ENCODE measurements around the gene TBCD.

TBCD gene

GRCh38 chr17:82791532-82791931 lies 39.7 kb downstream of the TBCD start:
- peak; percentile 56 for DNase-seq (ENCODE audit: low read depth)

GRCh38 chr17:82793974-82794630 lies 42.2 kb downstream of the TBCD start:
- no peak for DNase-seq (ENCODE audit: low read depth)

- DNase-seq (ENCODE audit: low read depth) = peak; percentile 14
Observed at GRCh38 chr17:82794781-82795482, 43.1 kb downstream of the TBCD start.

GRCh38 chr17:82795615-82796014 lies 43.8 kb downstream of the TBCD start:
- DNase-seq (ENCODE audit: low read depth) = no peak

DNA sequence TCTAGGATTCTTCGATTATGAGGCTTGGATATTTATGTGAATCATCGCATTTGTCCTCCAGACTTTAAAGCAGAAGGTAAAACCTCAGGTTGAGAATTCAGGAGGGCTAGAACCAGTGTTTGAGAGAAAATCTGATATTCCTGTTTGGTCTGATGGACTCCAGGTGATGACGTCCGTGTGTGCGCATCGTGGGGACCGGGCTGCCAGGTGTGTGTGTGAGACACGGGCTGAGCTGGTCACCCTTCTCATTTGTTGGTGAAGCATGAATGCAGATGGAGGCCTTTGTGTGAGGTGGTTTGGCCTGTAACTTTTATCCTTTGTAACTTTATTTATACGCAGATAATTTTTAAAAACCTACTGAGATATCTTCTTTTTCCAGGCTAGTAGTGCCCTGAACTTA lies 45.2 kb downstream of the TBCD start:
- no peak for DNase-seq (ENCODE audit: low read depth)

DNA sequence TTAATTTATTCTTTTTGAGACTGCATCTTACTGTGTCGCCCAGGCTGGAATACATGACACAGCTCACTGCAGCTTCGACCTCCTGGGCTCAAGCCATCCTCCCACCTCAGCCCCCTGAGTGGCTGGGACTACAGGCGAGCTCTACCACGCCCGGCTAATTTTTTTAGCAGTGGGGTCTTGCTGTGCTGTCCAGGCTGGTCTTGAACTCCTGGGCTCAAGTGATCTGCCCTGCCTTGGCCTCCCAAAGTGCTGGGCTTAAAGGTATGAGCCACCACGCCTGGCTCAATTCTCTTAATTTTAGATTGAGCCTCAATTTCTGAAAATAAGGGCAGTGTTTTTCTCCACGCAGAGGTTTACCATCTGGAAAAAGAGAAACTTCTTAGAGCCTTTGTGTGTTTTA lies 46.9 kb downstream of the TBCD start:
- no peak for DNase-seq (ENCODE audit: low read depth)

GRCh38 chr17:82799591-82799990 lies 47.7 kb downstream of the TBCD start:
- DNase-seq (ENCODE audit: low read depth) = no peak

DNA sequence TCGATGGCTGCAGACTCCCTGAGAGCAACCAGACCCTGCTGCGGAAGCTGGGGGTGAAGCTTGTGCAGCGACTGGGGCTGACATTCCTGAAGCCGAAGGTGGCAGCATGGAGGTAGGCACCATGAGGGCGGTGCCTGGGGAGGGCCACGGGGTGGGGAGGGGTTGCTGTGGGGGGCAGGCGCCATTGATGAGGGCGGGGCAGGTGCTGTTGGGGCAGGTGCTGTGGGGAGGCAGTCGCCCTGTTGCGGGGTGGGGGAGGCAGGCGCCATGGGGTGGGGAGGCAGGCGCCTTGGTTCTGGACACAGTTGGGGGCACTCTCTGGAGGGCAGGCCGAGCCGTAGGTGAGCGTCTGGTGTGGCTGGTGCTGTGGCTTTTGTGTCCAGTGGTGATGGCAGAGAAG lies 49.0 kb downstream of the TBCD start:
- DNase-seq (ENCODE audit: low read depth) = no peak

- no peak for DNase-seq (ENCODE audit: low read depth)
Observed at GRCh38 chr17:82801377-82801970, 49.6 kb downstream of the TBCD start.

DNA sequence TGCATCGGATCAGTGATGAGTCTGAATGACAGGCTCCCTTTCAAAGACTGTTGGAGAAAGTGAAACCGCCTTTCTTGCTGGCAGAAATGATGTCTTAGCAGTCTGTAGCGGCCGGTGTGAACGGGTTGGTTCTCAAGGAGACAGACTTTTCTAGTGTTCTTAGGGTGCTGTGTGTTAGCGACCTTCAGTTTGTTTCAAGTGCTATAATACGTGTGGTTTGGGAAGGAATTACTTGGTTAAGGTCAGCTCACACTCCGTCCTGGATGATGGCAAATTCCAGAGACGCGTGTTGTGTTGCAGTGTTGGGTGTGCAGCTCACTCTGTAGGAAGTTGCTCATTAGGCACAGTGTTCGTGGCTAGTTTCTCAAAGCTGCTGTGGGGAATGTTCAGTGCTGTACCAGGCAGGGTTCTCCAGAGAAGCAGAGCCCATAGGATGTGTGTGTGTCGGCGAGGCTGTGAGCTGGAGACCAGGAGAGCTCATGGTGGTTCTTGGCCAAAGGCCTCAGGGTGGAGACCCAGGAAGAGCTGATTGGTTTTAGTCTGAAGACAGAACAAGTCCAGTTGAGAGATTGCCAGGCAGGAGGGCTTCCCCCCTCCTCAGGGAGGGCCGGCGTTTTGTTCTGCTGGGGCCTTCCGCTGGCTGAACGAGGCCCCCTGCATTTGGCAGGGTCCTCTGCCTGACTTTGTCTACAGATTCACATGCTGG lies 50.4 kb downstream of the TBCD start:
- peak; percentile 26 for DNase-seq (ENCODE audit: low read depth)

- no peak for DNase-seq (ENCODE audit: low read depth)
Observed at GRCh38 chr17:82803185-82803584, 51.3 kb downstream of the TBCD start.

DNA sequence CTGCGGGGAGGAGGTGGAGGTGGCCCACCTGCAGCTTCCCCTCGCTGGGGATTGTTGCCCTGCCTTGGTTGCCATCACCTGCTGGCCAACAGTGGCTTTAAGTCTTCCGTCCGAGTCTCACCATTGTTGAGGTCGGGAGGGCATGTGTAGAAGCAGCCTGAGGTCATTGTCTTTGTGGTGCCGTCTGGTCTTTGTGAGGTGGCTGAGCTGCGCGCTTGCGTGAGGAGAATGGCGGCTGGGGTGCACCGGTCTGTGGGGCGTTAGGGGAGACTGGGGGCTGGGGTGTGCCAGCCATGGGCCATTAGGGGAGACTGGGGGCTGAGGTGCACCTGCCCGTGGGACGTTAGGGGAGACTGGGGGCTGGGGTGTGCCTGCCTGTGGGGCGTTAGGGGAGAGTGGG lies 51.7 kb downstream of the TBCD start:
- no peak for DNase-seq (ENCODE audit: low read depth)

DNA sequence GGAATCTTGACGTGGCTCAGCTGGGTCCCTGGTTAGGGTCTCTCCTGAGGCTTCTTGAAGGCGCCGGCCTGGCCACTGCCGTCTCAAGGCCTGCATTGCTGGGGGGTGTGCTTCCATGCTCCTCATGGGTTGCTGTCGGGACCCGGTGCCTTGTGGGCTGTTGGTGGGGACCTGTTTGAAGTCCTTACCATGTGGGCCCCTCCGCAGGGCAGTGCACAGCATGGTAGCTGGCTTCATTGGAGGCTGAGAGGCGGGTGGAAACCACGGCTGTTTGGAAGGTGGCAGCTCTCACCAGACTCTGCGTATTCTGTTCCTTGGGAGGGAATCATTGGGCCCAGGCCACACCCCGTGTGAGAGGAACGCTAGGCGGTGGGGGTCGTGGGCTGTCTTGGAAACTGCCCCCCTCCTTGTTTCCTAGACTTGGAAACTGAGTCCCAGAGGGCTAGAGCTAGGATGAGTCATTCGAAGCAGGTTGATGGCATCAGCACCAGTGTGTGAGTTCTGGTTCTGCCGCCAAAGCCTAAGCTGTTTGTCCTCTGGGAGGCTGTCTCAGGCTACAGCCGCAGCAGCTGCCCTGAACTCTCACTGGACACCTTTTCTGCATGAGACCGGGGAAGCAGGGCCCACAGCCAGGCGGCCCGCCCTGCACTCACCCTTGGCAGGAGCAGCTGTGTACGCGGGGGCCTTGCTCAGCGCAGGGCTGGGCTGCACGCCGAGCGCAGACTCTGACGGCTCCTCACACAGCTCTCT lies 52.8 kb downstream of the TBCD start:
- no peak for DNase-seq (ENCODE audit: low read depth)

DNA sequence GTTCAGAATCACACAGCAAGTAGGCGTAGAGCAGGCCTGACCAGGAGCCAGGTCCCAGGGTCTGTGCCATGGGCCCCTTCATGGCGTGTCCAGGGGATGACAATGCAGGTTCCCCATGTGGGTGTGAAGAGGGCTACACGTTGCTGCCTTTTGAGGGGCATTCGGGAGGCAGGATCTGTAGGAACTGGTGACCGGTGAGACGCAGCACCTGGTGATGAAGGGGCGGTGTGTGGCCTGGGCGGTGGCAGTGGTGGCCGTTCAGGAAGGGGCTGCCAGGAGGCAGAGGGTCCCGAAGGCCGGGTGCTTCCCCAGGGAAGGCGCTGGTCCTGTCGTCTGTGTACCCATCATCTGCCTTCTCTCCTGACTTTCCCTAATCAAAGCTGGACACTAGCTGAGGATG lies 53.4 kb downstream of the TBCD start:
- no peak for DNase-seq (ENCODE audit: low read depth)

- no peak for DNase-seq (ENCODE audit: low read depth)
Observed at GRCh38 chr17:82805823-82806222, 54.0 kb downstream of the TBCD start.

GRCh38 chr17:82806645-82807044 lies 54.8 kb downstream of the TBCD start:
- no peak for DNase-seq (ENCODE audit: low read depth)

DNA sequence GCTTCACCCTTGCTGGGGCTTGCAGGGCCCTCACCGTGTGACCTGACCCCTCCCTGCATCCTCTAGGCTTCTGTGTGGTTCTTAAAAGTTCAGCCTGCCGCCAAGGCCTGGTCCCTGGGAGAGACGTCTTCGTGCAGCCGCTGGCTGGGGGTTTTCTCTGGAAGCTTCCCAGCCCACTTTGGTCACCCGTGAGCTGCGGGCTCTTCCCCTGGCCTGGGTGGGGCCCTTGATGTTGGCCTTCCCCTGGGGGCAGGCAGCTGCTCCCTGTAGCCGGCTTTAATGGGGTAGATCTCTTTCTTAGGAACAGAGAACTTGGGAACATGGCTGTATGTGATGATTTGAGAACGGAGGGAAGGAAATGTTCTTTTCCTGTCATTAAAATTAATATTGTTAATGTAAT lies 55.2 kb downstream of the TBCD start:
- no peak for DNase-seq (ENCODE audit: low read depth)

GRCh38 chr17:82807562-82807961 lies 55.7 kb downstream of the TBCD start:
- no peak for DNase-seq (ENCODE audit: low read depth)

GRCh38 chr17:82808006-82808405 lies 56.1 kb downstream of the TBCD start:
- no peak for DNase-seq (ENCODE audit: low read depth)

DNA sequence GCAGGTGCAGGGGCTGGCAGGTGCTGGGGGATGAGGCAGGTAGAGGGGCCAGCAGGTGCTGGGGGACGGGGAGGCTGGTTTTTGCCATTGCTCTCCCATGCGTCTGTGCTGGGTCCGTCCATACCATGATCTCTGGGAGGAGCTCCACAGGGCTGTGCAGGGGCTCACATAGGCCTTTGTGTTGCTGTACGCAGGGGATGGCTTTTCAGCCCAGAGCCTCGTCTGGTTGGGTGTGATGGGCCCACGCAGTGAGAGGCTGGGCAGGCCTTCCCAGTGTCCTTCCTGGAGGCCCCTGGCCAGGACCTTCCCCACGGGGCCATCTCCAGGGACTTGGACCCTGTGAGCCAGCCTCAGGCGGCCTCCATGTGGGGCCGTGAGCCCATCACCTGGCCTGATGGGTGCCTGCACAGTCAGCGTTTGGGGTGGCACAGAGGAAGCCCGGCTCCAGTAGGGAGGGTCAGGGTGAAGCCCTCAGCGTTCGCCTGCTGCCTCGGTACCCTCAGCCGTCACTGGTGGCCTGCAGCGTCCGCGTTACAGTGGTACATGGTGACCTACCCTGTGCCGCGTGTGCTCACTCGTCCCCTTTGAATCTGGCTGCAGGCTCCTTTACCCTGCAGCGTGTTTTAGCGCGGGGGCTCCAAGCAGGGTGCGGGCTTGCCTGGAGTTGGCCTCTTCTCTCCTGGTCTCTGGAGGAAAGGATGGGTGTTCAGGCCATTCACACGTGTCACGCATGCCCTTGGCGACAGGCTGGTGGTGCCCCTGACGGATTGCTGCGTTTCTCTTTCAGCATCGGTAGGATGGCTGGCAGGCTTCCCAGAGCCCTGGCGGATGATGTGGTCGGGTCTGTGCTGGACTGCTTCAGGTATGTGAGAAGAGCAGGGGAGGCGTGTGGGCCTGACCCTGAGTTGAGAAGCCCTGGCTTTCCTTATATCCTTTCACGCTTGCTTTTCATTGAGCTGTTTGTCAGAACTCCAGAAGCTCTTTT lies 57.3 kb downstream of the TBCD start:
- no peak for DNase-seq (ENCODE audit: low read depth)
